Endothelial cell of umbilical vein (primary cell): ENCODE results near the gene METTL1. TPM values are rescaled to one million over a fixed set of nuclear protein-coding genes. Genes with fewer than 3 reads are reported as not detected.

Source experiments
- BruUV-seq: library from RNA; stranded (reverse); fragments of 400-500 nt; replicated peaks from 2 replicates; lab custom pipeline; 2021; lab: Mats Ljungman, UMichigan
- CTCF ChIA-PET: fragments of 300-600, 350-600 bp; sonication (Branson Sonifier 250); formaldehyde crosslinking; loops from one replicate; lab custom pipeline; 2021; ENCODE audit warnings: antibody characterized with exemption, inconsistent platforms; lab: Charles Lee
- POLR2A ChIA-PET: fragments of 300-600, 350-600 bp; sonication (Branson Sonifier 250); formaldehyde crosslinking; loops from one replicate; lab custom pipeline; 2021; ENCODE audit warnings: antibody characterized with exemption, inconsistent platforms; lab: Charles Lee
- DNase-seq: peaks from one replicate; pipeline ENCODE4 v3.0.0-alpha.2; 2011; ENCODE audit warnings: low read depth, low spot score
- FAIRE-seq: peaks from 2 replicates; lab custom pipeline; 2011; peaks lifted over from hg19 to GRCh38; lab: Jason Lieb, UNC
- H2AFZ ChIP-seq: 2 replicates; pipeline ENCODE4 v1.6.0; 2012; ENCODE audit warnings: low read depth, low read length, control low read depth, inconsistent platforms
- H3K27ac ChIP-seq: 2 replicates; pipeline ENCODE4 v1.5.1; 2011; ENCODE audit warnings: low read depth, mild to moderate bottlenecking, control low read depth, low read length, moderate library complexity; ENCODE audit not compliant: insufficient read depth
- H3K27me3 ChIP-seq, 2 experiments: 2 replicates each; pipeline versions ENCODE4 v1.6.0 to v1.6.1; 2011; ENCODE audit warnings: low read length in 2 of 2, mixed read lengths in 1 of 2; ENCODE audit not compliant: control insufficient read depth in 2 of 2, insufficient read depth in 2 of 2
- H3K36me3 ChIP-seq, 2 experiments: 2 replicates in 1 of 2; 3 replicates in 1 of 2; pipeline ENCODE4 v1.5.1; 2011; ENCODE audit warnings: low read length in 2 of 2, mild to moderate bottlenecking in 1 of 2, moderate library complexity in 1 of 2; ENCODE audit not compliant: control insufficient read depth in 2 of 2, insufficient read depth in 2 of 2; ENCODE audit errors: extremely low read depth in 1 of 2
- H3K4me1 ChIP-seq: 3 replicates; pipeline ENCODE4 v1.5.1; 2011; ENCODE audit warnings: mild to moderate bottlenecking, low read length; ENCODE audit not compliant: control insufficient read depth, insufficient read depth; ENCODE audit errors: extremely low read depth
- H3K4me2 ChIP-seq: 2 replicates; pipeline ENCODE4 v1.6.1; 2011; ENCODE audit warnings: low read length, control low read depth, mixed read lengths; ENCODE audit not compliant: insufficient read depth
- H3K4me3 ChIP-seq, 3 experiments: fragments of 200-600 bp in 1 of 3; sonication (generic), shearing (Covaris generic) in 1 of 3; replicated peaks in 1 of 3; 2 replicates each; pipeline ENCODE4 v1.5.1; 2011 to 2016; ENCODE audit warnings: control low read depth in 3 of 3, low read length in 3 of 3, mild to moderate bottlenecking in 2 of 3, inconsistent platforms in 1 of 3, low read depth in 1 of 3, moderate library complexity in 1 of 3; ENCODE audit not compliant: insufficient read depth in 1 of 3
- H3K79me2 ChIP-seq: 2 replicates; pipeline ENCODE4 v1.6.0; 2012; ENCODE audit warnings: low read length, inconsistent platforms; ENCODE audit not compliant: control insufficient read depth, insufficient read depth
- H3K9ac ChIP-seq: replicated peaks from 2 replicates; pipeline ENCODE3; 2011; ENCODE audit warnings: low read length, control low read depth; ENCODE audit not compliant: insufficient read depth; ENCODE audit errors: extremely low read depth
- H3K9me1 ChIP-seq: replicated peaks from 3 replicates; pipeline ENCODE4 v1.6.0; 2011; ENCODE audit warnings: mild to moderate bottlenecking, low read length; ENCODE audit not compliant: control insufficient read depth, insufficient read depth; ENCODE audit errors: extremely low read depth
- H3K9me3 ChIP-seq: replicated peaks from 2 replicates; pipeline ENCODE4 v1.5.1; 2012; ENCODE audit warnings: low read length, inconsistent platforms; ENCODE audit not compliant: control insufficient read depth, insufficient read depth
- H4K20me1 ChIP-seq: replicated peaks from 2 replicates; pipeline ENCODE3; 2011; ENCODE audit warnings: mild to moderate bottlenecking, low read length; ENCODE audit not compliant: control insufficient read depth, insufficient read depth; ENCODE audit errors: extremely low read depth
- CTCF ChIP-seq, 2 donors: IDR thresholded peaks; 1 replicate in 1 of 2; 2 replicates in 1 of 2; pipeline ENCODE4 v1.5.1; 2011; ENCODE audit warnings: low read length in 2 of 2, mild to moderate bottlenecking in 2 of 2, moderate library complexity in 2 of 2, control low read depth in 1 of 2, inconsistent platforms in 1 of 2, low read depth in 1 of 2; ENCODE audit not compliant: insufficient read depth in 1 of 2; ENCODE audit errors: extremely low read depth in 1 of 2
- EZH2 ChIP-seq: IDR thresholded peaks from 2 replicates; pipeline ENCODE4 v1.6.1; 2012; ENCODE audit warnings: borderline replicate concordance, low read depth, mild to moderate bottlenecking, moderate library complexity, low read length, inconsistent platforms; ENCODE audit not compliant: severe bottlenecking
- FOS ChIP-seq: IDR thresholded peaks from 2 replicates; pipeline ENCODE4 v1.6.1; 2011; ENCODE audit warnings: mild to moderate bottlenecking, low read length, moderate library complexity, borderline replicate concordance; ENCODE audit not compliant: insufficient read depth
- GATA2 ChIP-seq: IDR thresholded peaks from 2 replicates; pipeline ENCODE4 v1.7.0; 2011; ENCODE audit warnings: low read depth, mild to moderate bottlenecking, moderate library complexity, mixed read lengths, low read length; ENCODE audit not compliant: insufficient read length, insufficient read depth
- JUN ChIP-seq: IDR thresholded peaks from 2 replicates; pipeline ENCODE4 v1.6.1; 2011; ENCODE audit warnings: borderline replicate concordance, low read depth; ENCODE audit not compliant: insufficient read length, insufficient read depth
- MAX ChIP-seq: IDR thresholded peaks from 2 replicates; pipeline ENCODE4 v1.6.1; 2011; ENCODE audit not compliant: insufficient read depth, insufficient read length
- MYC ChIP-seq: IDR thresholded peaks from one replicate; pipeline ENCODE4 v1.6.1; 2011; ENCODE audit warnings: mild to moderate bottlenecking, low read depth, low read length
- POLR2A ChIP-seq: IDR thresholded peaks from 2 replicates; pipeline ENCODE4 v1.6.1; 2012; ENCODE audit warnings: low read depth, mild to moderate bottlenecking, control low read depth, low read length
- POLR2AphosphoS5 ChIP-seq: IDR thresholded peaks from 2 replicates; pipeline ENCODE4 v1.6.1; 2012; ENCODE audit warnings: low read depth, mild to moderate bottlenecking, control low read depth, low read length, moderate library complexity; ENCODE audit not compliant: insufficient read depth
- dilution Hi-C: fragments of 300-500 bp; cut with MboI; formaldehyde crosslinking; loops from one replicate; pipeline ENCODE4 v1.15.0; 2019; ENCODE audit warnings: low sequenced_read_pairs; ENCODE audit not compliant: extremely low pct_ligation_motif_present
- intact Hi-C: fragments of 100-400 bp; cut with micrococcal nuclease; formaldehyde crosslinking; loops from one replicate; pipeline ENCODE4 v1.10.0; 2022
- polyA plus RNA-seq, 4 experiments: library from polyadenylated mRNA; depleted of rRNA in 3 of 4; stranded (reverse) in 3 of 4; unstranded in 1 of 4; fragments of >200 nt; gene quantifications; 2 replicates each; pipeline versions ENCODE4 v1.2.1 to v1.2.3, GENCODE V29; 2011 to 2012; ENCODE audit warnings: missing spikeins in 1 of 4
- total RNA-seq: library from RNA; stranded (reverse); gene quantifications from 2 replicates; pipeline ENCODE4 v1.2.3, GENCODE V29; 2021

Gene METTL1
- total and polyA plus RNA-seq, 2 donors (not counting 3 experiments of a cell fraction or from before 2014, with no cell fraction given): 23.6 to 24.3 TPM

- FAIRE-seq: peak; percentile 99
- intact Hi-C loops: no loop called here
- TF ChIP-seq FOS: no peak
- no peak for TF ChIP-seq EZH2
- peak; percentile 70 for TF ChIP-seq JUN
- TF ChIP-seq CTCF (IDR thresholded peaks at IDR 0.05; ENCODE audit: extremely low read depth in 1 of 2, insufficient read depth in 1 of 2, low read depth in 1 of 2, low read length in 2 of 2): no peak
- no peak for TF ChIP-seq GATA2
- TF ChIP-seq POLR2A: peak; percentile 48
- TF ChIP-seq MYC: no peak
- TF ChIP-seq POLR2AphosphoS5: peak; percentile 67
- no peak for TF ChIP-seq MAX
- peaks cover 10% of the 10 kb centered on the region for H3K4me1 ChIP-seq
- no peaks in the 10 kb centered on the region for H3K79me2 ChIP-seq
- ChIA-PET CTCF (interaction anchor here (1.3 to 2.6 kb wide), 5 partner anchors 9 to 19 kb away, joined by 5 to 20 read pairs (median 5); no protein-coding TSS in a partner anchor), POLR2A (interaction anchor here (0.5 to 1.2 kb wide), 3 partner anchors 27 to 198 kb away, joined by 3 to 8 read pairs (median 4); partner anchors contain the start of genes EEF1AKMT3 and METTL1)
- H3K27ac ChIP-seq: peak within 1 kb of the TSS; percentile 68
- no TSS peak for BruUV-seq
- H3K9me3 ChIP-seq: no peaks in the 10 kb centered on the region
- H3K4me3 ChIP-seq: peak within 1 kb of the TSS; percentile 44 to 88 (median 75)
- H4K20me1 ChIP-seq: no peaks in the 10 kb centered on the region
- H3K27me3 ChIP-seq: peaks cover 14 to 16% of the 10 kb centered on the region in 2 experiments
- dilution Hi-C loops: no loop called here
- peak within 1 kb of the TSS; percentile 76 for H3K4me2 ChIP-seq
- peak; percentile 97 for DNase-seq
- H3K9me1 ChIP-seq: no peaks in the 10 kb centered on the region
- H3K36me3 ChIP-seq: peaks cover 4 to 14% of the 10 kb centered on the region in 2 experiments
- H2AFZ ChIP-seq: peak within 1 kb of the TSS; percentile 44
- peak within 1 kb of the TSS; percentile 88 for H3K9ac ChIP-seq
These were observed 27.0 kb downstream of the METTL1 start, which contains the start of gene TSPAN31 for GRCh38 chr12:57744777-57745484. TSPAN31 (plus strand) TSS chr12:57745039; CDS start chr12:57745155, 116 bp downstream.
